ENCODE results near the gene HNF1A. TPM values are rescaled to one million over a fixed set of nuclear protein-coding genes. Genes with fewer than 3 reads are reported as not detected.

HNF1A gene
- total RNA-seq, 1 donor from 2014 or later: not detected

DNA sequence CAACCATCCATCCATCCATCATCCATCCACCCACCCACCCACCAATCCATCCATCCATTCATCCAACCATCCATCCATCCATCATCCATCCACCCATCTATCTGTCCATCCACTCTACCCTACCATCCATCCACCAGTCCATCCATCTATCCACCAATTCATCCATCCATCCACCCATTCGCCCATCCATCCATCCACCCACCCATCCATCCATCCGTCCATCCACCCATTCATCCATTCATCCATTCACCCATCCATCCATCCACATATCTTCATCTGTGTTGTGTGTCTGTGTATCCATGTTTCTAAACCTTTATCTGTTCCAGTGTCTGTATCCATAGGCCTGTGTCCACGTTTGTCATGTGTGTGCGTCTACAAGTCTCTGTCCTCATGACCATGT lies 9.9 kb downstream of the HNF1A start:
- DNase-seq (ENCODE audit: low read depth): no peak

DNA sequence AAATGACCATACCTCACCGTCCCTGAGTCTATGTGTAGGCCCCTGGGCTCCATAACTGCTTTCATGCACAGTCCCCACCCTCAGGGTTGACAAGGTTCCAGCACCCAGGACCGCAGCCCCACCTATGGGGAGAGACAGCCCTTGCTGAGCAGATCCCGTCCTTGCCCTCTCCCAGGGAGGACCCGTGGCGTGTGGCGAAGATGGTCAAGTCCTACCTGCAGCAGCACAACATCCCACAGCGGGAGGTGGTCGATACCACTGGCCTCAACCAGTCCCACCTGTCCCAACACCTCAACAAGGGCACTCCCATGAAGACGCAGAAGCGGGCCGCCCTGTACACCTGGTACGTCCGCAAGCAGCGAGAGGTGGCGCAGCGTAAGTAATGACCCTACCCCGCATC lies 10.3 kb downstream of the HNF1A start:
- DNase-seq (ENCODE audit: low read depth): no peak

DNA sequence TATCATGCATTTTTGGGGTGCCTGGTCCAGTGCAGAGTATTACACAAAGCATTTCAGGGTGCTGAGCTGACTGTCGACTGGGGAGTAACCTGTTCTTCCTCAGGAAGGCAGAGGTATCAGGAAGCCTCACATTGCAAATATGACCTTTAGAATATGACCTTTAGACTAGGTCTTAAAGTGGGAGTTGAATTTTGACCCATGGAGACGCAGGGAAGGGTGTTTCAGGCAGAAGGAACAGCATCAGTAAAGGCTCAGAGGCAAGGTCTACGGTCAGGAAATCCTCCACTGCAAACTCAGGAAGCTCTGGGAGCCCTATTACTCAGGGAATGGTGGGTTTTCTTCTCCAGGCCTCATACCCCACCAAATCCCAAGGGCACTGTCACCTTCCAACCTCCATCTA lies 11.3 kb downstream of the HNF1A start:
- no peak for DNase-seq (ENCODE audit: low read depth)

DNA sequence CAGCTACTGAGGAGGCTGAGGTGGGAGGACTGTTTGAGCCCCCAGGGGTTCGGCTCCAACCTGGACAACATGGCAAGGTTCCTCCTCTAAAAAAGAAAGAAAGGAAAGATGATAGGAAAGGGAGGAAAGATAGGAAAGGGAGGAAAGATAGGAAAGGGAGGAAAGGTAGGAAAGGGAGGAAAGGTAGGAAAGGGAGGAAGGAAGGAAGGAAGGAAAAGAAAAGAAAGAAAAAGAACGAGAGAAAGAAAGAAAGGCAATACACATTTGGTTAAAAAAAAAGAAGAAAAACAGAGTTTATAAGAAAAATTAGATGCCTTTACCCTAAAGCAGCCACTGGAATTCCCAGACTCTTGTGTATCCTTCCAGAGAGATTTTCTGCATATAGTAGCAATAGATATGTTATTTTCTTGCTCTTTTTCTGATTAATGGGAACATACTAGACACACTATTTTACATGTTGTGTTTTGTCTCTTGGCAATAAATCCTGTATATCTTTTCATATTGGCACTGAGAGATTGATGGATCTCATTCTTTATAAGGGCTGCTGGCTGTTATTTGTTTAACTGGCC lies 12.2 kb downstream of the HNF1A start:
- DNase-seq (ENCODE audit: low read depth): no peak

DNA sequence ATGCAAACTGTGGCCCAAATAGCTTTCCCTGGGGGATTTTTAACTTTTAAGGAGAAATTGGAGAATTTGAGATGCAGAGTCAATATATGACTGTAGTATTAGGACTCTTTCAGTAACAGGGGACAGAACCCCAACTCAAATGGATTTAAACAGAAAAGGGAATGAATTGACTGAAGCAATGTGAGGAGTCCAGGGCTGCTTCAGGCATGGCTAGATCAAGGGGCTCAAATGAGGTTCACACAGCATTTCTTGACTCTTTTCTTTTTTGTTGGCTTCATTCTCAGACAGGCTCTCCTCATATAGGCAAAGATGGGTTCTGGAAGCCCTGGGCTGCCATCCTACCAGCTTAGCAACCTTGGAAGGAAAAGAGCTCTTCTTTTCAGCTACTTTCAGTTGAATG lies 13.6 kb downstream of the HNF1A start:
- no peak for DNase-seq (ENCODE audit: low read depth)

DNA sequence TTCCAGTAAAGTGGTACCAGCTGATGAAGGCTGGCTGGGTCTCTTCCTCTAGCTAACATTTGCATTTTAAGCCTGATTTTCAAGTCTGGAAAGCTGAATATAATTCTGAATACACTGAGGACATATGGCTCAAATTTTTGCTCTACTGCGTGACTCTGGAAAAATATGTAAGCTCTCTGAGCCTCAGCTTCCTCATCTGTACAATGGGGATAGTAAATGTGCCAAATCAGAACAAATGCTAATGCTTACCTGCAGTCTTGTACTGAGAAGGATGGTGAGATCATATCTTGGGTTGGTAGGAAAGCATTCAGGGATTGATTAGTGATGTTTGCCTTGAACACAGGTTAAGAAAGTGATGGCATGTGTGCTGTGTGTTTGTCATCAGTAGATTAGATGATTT lies 14.6 kb downstream of the HNF1A start:
- DNase-seq (ENCODE audit: low read depth): no peak

DNA sequence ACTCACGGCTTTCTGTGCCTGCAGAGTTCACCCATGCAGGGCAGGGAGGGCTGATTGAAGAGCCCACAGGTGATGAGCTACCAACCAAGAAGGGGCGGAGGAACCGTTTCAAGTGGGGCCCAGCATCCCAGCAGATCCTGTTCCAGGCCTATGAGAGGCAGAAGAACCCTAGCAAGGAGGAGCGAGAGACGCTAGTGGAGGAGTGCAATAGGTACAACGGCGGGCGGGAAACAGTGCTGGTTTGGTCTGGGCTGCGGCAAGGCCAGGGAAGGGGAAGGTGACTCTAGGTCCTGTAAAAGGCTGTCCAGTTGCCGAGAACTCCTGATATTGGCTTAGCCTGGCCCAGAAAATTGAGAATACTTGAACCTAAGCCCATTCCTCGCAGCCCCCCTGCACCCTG lies 15.2 kb downstream of the HNF1A start:
- no peak for DNase-seq (ENCODE audit: low read depth)

DNA sequence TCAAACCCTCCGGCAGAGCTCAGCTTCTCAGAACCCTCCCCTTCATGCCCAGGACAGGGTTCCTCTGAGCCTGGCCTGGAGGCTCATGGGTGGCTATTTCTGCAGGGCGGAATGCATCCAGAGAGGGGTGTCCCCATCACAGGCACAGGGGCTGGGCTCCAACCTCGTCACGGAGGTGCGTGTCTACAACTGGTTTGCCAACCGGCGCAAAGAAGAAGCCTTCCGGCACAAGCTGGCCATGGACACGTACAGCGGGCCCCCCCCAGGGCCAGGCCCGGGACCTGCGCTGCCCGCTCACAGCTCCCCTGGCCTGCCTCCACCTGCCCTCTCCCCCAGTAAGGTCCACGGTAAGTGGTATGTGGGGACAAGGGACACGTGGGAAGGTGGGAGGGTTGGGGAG lies 15.7 kb downstream of the HNF1A start:
- DNase-seq (ENCODE audit: low read depth): no peak

DNA sequence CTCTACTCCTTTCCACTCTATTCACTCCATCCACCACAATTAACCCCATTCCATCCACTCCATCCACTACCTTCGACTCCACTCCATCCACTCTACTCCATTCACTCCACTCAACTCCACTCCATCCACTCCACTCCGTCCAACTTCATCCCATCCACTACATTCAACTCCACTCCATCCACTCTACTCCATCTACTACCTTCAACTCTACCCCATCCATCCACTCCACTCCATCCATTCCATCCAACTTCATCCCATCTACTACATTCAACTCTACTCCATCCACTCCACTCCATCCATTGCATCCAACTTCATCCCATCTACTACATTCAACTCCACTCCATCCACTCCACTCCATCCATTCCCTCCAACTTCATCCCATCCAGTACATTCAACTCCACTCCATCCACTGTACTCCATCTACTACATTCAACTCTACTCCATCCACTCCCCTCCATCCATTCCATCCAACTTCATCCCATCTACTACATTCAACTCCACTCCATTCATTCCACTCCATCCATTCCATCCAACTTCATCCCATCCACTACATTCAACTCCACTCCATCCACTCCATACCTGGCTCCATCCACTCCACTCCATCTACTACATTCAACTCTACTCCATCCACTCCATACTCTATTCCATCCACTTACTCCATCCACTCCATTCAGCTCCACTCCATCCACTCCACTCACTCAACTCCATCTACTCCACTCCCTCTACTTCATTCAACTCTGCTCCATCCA lies 16.4 kb downstream of the HNF1A start:
- DNase-seq (ENCODE audit: low read depth): no peak

DNA sequence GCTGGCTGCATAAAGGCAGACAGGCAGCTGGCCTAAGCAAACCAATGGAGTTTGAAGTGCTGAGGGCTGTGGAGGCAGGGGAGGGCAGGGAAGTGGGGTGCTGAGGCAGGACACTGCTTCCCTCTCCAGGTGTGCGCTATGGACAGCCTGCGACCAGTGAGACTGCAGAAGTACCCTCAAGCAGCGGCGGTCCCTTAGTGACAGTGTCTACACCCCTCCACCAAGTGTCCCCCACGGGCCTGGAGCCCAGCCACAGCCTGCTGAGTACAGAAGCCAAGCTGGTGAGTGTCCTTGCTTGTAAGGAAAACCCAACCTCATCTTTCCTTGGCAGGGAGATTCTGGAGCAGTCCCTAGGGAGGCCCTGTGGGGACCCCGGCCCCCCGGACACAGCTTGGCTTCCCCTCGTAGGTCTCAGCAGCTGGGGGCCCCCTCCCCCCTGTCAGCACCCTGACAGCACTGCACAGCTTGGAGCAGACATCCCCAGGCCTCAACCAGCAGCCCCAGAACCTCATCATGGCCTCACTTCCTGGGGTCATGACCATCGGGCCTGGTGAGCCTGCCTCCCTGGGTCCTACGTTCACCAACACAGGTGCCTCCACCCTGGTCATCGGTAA lies 17.9 kb downstream of the HNF1A start:
- DNase-seq (ENCODE audit: low read depth): no peak

DNA sequence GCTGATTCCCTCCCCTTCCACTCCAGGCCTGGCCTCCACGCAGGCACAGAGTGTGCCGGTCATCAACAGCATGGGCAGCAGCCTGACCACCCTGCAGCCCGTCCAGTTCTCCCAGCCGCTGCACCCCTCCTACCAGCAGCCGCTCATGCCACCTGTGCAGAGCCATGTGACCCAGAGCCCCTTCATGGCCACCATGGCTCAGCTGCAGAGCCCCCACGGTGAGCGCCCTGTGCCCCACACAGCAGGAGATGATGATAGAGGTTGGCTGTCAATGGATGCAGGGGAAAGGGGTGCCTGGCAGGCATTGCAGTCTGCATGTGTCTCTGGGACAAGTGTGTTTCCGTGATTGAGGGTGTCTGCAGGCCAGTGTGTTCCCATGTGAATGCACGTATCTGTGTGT lies 19.1 kb downstream of the HNF1A start:
- DNase-seq (ENCODE audit: low read depth): no peak

DNA sequence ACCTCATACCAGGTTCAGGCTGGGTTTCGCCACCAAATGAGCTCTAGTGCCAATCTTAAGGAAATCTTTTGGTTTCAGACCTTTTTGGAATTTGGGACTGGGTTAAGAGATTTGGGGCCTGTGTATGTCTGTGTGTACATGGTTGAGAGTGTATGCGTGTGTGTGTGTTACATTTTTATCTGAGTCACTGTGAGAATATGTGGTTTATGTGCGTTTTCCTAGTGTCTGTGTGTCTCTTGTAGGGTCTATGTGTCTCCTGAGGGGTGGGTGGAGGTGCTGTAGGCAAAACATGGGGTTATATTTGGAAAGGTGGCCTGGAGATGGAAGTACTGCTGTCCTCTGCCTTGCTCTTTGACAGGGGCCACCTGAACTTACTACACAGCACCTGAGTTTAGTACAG lies 20.1 kb downstream of the HNF1A start:
- DNase-seq (ENCODE audit: low read depth): no peak

DNA sequence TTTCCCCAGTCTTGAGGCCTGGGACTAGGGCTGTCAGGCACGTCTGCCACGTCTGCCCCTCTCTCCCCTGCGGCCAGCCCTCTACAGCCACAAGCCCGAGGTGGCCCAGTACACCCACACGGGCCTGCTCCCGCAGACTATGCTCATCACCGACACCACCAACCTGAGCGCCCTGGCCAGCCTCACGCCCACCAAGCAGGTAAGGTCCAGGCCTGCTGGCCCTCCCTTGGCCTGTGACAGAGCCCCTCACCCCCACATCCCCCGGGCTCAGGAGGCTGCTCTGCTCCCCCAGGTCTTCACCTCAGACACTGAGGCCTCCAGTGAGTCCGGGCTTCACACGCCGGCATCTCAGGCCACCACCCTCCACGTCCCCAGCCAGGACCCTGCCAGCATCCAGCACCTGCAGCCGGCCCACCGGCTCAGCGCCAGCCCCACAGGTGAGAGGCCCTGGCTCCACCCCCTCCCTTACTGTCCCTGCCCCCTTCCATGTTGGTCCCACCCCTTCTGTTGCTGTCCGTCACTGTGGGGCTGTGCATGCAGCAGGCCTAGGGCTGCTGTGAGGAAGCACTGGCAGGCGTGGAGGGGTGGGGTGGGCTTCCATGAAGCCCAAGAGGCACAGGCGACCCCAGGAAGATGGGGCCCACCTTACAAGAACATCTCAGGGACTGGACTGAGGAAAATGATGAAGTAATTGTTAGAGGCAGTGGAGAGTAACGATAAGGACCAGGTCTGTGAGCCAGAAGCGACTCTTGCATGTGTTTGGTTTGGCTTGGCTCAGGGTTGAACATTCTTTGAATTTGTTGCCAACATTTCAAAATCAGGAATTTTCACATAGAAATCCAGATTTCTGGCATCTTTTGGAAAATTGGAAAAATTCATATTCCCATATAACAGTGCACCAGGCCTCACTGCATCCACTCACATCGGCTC lies 21.1 kb downstream of the HNF1A start:
- DNase-seq (ENCODE audit: low read depth): peak; percentile 12

DNA sequence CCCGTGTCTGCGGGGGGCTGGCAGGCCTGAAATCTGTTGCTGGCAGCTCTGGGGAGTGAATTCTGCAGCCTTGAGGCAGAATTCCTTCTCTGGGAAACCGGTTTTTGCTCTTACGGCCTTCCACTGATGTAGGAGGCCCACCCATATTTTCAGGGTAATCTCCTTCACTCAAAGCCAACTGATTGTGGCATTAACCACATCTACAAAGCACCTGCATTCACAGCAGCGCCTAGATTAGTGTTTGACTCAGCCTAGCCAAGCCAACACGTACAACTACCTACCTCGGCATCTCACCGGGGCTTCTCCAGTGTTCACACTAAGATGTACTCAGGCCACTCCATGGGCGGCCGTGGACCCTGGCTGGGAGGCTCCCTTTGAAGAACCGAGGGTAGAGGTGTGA lies 22.2 kb downstream of the HNF1A start:
- no peak for DNase-seq (ENCODE audit: low read depth)

DNA sequence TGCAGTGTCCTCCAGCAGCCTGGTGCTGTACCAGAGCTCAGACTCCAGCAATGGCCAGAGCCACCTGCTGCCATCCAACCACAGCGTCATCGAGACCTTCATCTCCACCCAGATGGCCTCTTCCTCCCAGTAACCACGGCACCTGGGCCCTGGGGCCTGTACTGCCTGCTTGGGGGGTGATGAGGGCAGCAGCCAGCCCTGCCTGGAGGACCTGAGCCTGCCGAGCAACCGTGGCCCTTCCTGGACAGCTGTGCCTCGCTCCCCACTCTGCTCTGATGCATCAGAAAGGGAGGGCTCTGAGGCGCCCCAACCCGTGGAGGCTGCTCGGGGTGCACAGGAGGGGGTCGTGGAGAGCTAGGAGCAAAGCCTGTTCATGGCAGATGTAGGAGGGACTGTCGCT lies 22.7 kb downstream of the HNF1A start:
- peak; percentile 55 for DNase-seq (ENCODE audit: low read depth)

DNA sequence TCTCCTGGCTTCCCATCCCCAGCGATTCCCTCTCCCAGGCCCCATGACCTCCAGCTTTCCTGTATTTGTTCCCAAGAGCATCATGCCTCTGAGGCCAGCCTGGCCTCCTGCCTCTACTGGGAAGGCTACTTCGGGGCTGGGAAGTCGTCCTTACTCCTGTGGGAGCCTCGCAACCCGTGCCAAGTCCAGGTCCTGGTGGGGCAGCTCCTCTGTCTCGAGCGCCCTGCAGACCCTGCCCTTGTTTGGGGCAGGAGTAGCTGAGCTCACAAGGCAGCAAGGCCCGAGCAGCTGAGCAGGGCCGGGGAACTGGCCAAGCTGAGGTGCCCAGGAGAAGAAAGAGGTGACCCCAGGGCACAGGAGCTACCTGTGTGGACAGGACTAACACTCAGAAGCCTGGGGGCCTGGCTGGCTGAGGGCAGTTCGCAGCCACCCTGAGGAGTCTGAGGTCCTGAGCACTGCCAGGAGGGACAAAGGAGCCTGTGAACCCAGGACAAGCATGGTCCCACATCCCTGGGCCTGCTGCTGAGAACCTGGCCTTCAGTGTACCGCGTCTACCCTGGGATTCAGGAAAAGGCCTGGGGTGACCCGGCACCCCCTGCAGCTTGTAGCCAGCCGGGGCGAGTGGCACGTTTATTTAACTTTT lies 23.6 kb downstream of the HNF1A start:
- no peak for DNase-seq (ENCODE audit: low read depth)

DNA sequence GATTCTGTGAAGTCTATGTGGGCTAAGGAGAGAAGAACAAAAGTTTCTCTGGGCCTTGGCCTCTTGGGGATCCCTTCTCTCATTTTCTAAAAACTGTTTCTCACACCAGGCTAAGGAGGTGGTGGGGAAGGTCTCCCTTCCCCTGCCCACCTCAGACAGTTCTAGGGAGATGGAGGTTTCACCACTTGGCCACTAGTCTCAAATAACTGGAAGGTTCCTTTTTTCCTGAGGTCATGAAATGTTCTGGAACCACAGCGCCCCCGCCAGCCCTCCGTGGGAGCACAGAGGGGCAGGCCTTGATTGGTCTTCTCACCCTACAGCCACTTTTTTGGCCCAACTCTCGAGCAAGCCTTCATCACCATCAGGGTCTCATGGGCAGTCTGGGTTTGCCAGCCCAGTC lies 25.3 kb downstream of the HNF1A start:
- no peak for DNase-seq (ENCODE audit: low read depth)

DNA sequence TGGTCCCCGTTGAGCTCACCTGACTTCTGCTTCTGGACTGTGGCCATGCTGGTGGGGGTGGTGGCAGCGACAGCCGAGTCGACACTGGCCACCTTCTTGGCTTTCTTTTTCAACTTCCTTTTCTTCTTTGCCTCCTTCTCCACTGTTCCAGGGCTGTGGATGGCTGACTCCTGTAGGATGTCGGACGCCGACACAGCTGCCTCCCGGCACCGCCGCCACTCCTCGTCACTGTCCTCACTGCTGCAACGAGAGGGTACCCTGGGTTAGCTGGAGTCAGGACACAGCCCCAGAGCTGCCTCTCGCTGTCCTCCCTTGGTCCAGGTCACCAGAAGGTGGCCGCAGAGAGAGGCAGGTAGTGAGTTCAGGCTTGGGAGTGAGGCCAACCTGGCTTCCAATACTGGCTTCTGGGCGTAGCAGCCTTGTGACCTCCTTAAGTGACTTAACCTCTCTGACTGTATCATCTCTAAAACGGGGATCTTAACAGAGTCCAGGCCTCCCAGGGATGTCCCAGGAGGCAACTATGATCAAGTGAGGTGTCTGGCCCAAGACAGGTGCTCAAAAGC lies 26.0 kb downstream of the HNF1A start:
- no peak for DNase-seq (ENCODE audit: low read depth)

DNA sequence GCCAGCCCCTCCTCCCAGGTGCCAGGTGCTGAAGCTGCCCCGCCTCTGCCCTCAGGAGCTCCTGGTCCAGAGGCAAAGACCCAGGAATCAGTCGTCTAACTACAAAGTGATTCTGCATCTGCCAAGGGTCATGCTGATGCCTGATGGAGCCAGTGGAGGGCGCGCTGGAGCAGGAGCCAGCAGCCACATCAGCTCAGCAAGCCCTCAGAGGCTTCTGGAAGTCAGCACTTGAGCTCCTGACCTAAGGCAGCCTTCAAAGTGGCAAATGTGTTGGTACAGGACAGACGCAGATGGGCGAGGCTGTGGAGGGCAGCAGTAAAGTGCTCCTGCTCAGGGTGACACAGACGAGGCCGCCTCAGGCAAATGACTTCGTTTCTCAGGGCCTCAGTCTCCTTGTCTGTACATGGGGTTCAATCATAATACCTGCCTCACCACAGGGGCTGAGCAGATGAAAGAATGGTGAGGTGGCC lies 27.0 kb downstream of the HNF1A start:
- peak; percentile 34 for DNase-seq (ENCODE audit: low read depth)

DNA sequence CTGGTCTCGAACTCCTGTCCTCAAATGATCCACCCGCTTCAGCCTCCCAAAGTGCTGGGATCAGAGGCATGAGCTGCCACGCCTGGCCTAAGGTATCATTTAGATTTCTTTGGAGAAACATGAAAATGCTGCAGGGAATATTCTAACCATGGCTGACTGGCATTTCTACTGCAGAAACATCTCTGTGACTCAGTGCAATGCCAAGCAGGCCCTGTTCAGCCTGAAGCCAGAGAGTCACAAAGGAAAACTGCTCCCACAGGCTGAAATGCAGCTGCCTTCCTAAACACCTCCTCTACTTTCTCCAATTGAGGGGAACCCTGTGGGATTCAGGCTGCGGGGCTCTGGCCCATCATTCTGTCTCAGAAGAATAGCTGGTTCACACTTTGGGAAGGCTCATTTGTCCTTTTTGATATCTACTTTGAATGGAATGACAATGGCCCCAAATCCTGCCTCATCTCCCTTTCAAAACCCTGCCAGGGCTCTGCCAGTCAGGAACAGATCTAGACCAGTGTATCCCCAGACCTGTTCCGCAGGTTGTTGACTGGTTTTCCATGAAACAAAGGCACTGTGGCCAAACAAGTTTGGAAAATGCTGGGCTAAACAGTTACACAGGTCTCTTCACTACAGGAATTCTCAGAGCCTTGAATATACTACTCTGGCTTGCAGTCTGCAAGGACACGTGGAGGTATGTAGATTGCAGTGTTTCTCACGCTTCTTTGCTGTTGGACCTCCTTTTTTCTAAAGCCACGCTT lies 30.2 kb downstream of the HNF1A start:
- DNase-seq (ENCODE audit: low read depth): no peak
